Adrenal gland (tissue), 5 donors: ENCODE measurements around the gene ZNF554.

ENCODE experiments used
- CTCF ChIP-seq, 6 experiments: fragments of 450-650 bp in 4 of 6; fragments of 200-600 bp in 2 of 6; sonication (generic) in 1 of 6; IDR thresholded peaks; 1 replicate in 5 of 6; 2 replicates in 1 of 6; pipeline versions ENCODE4 v1.5.1 to v1.8.0; 2016 to 2021; ENCODE audit warnings: antibody characterized with exemption in 6 of 6, mild to moderate bottlenecking in 2 of 6, moderate library complexity in 1 of 6
- POLR2A ChIP-seq, 2 donors: fragments of 450-650 bp; IDR thresholded peaks; one replicate each; pipeline ENCODE4 v1.6.1; 2017; ENCODE audit warnings: antibody characterized with exemption in 2 of 2, mild to moderate bottlenecking in 2 of 2, moderate library complexity in 1 of 2
- donor health status: DM: no; HTN: no; CAD: no.

GRCh38 chr19:2813235-2814160, 6.2 kb upstream of the ZNF554 start:
- no peak for TF ChIP-seq CTCF (IDR thresholded peaks at IDR 0.05)
- no peak for TF ChIP-seq POLR2A (IDR thresholded peaks at IDR 0.05)
